Ramos (cell line): Measurements from ENCODE around the gene TEAD3.

Experiments used
- in situ Hi-C: fragments of 300-500 bp; cut with MboI; formaldehyde crosslinking; loops from one replicate; pipeline ENCODE4 v1.14.3; 2022; ENCODE audit warnings: low sequenced_read_pairs; ENCODE audit not compliant: unreplicated experiment

The TEAD3 gene

DNA sequence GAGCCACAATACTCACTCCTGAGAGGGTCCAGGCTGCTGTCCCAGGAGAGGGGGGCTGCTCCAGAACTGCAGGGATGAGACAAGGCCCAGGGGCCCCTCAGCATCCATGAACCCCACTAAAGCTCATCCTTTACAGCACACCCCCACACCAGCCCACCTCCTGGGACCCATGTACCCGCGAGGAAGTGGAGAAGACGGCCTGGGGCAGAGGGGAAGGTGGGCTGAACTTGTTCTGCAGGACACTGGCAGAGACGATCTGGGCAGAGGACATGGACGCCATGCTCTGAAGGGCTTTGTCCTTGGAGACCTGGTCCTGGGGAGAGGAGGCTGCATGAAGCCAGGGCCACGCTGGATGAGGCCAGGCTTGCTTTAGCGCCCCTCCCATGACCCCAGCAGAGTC, 18.6 kb downstream of the TEAD3 start:
- in situ Hi-C loops, result no loop called here

DNA sequence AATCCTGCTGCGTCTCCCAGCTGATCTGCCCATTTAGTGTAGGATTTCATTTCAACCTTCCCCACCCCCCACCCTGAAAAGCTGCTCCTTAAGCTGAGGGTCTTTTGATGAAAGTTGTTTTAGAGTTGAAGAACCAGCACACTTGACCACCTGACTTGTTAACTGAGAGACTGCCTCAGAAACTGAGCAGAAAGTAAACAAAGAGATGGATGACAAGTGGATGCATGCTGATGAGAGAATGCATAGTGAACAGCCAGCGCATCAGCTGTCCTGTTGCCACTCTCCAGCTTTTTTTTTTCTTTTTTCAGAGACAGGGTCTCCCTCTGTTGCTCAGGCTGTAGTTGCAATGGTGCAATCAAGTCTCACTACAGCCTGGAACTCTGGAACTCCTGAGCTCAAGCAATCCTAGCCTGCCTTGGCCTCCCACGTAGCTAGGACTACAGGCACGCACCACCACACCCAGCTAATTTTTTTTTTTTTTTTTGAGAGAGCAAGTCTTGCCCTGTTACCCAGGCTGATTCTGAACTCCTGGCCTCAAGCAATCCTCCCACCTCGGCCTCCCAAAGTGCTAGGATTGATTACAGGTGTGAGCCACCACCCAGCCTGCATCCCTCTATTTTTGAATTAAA, 19.2 kb downstream of the TEAD3 start:
- in situ Hi-C loops, result no loop called here

DNA sequence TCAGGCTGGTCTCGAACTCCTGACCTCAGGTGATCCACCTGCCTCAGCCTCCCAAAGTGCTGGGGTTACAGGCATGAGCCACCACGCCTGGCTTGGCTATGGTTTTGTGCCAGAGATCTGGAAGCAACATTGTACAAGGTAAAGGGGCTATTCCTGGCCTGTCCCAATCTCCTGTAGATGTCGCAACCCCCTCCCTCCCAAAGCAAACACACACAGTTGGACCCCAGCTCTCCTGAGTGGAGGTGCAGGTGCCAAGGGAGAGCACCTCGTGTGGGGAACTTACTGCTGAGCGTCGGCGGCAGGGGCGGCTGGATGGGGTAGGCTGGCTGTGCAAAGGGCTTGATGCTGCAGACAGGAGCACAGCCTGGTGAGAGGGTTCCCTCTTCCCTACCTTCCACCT, 19.9 kb downstream of the TEAD3 start:
- in situ Hi-C loops, result no loop called here

DNA sequence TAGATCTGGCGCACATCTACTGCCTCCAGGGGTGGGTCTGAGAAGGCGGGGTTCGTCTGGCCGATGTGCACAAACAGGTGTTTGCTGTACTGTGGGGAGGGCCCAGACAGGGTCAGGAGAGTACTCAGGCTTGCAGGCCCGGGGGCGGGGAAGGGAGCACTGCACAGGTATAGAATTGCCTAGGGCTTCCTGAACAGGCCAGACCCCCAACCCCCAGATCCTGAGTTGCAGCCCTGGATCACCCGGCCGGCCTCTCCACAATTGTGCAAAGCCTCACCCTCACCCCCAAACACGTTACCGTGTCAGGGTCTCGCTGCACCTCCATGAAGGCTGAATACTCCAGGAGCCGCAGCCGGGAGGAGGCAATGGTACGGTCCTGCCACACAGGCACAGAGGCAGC, 20.9 kb downstream of the TEAD3 start:
- in situ Hi-C loops, result no loop called here

DNA sequence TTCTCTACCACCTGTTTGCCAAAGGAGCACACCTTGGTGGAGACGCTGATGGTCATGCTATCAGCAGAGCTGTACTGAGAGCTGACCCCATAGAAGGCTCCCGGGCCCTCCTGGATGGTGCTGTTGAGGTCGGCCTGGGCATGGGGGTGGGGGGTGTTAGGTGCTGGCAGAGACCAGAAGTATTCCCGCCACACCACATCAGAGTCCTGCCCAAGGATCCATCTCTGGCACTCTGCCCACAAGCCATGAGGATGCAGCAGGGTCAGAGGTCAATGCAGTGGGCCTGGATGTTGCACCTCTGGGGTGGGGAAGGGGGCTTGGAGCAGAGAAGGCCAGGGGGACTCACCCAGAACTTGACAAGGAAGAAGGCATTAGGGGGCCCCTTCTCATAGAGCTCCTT, 21.3 kb downstream of the TEAD3 start:
- in situ Hi-C loops, result no loop called here

DNA sequence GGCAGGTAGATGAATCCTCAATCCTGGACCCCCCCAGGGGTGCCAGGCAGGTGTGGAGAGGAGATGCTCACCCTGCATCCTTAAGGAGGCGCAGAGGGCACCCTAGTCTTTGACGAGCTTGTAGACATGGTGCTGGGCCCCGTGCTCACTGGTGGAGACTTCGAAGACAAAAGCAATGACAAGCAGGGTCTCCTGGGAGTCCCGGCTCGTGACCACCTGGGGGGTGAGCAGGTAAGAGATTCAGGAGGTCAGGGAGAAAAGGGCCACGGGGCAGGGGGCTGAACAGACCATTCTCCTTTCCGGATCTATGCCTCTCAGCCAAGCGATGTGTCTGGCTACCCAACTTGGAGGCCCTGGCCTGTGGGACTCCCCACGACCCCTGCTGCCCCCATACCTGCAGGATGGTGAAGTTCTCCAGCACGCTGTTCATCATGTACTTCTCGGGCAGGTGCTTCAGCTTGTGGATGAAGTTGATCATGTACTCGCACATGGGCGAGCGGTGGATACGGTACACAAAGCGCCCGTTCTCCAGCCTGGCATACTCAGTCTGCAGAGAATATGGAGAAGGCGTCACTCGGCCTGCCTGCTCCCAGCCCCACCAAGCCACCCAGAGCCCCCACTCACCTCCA, 21.8 kb downstream of the TEAD3 start:
- in situ Hi-C loops, result no loop called here

DNA sequence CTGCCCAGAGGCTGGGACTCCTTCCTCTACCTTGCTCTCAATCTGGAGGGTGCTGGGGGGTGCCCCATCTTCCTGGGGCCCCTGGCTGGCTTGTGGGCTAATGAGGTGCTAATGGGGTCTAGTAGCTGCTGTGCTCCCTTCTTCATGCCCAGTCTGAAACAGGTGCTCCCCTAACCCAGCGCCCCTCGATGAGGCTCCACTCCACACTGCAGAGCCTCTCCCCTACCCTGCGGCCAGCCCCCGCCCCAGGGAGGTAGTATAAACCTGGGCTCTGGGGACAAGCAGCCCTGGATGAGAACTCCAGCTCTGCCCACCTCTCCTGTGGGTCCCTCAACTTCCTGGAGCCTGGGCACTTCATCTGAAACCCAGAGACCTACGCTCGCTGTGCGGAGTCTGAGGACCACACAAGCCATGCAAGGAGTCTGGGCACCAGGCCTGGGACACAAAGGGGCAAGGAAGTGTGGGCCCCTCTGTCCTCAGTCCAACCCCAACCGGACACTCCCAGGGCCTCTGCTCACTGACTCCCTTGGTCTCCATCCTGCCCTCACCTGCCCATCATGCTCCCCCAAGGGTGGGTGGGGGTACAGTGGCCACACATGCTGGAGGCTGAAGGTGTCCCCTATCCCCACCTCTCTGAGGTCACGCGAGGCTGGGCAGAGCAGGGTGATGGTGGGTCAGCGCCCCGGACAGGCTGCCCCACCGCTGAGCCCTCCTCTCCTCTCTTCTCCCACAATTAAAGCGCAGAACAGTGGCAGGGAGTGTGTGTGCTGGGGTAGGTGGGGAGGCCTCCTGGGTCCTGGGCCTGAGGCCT, 22.5 kb downstream of the TEAD3 start:
- in situ Hi-C loops, result no loop called here

DNA sequence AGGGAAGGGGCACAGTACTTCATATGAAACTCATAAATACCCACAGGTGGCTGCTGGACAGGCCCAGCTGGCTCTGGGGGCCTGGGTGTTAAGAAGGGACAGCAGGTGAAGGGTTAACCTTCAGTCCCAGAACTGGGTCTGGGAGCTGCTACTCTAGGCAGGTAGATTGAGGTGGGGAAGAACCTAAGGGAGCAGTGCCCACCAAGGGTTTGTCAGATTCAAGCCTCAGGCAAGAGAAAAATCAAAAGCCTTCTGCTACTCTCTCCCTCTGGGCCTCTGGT, 23.1 kb downstream of the TEAD3 start:
- in situ Hi-C loops, result no loop called here

DNA sequence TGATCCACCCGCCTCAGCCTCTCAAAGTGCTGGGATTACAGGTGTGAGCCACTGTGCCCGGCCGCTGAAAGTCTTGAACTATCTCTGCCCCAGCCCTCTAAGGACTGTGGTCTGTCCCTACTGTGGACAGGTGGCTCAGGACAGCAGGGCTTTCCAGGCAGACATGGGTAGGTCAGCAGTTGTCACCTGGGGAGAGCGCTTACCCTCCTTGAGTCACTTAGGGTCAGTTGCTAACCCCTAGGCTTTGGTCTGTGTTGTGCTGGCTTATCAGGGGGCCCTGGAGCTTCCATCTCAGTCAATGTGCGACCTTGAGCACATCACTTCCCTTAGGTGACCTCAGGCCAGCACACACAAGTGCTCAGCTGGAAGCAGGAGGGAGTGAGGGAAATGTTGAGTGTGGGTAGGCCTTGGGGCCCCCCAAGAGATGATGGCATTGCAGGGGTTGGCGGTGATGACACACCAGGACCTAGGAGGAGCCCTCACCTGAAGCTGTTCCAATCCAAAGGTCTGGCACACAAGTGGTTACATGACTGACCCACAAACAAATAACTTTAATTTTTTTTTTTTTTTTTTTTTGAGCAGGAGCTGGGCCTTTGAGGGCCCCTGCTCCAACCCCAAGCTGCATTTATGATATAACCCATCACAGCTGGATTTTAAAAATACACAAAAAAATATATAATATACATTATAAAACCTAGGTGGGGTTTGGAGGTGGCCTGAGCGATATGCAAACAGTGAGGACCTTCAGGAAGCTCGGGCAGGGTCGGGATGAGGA, 23.6 kb downstream of the TEAD3 start:
- in situ Hi-C loops, result no loop called here

DNA sequence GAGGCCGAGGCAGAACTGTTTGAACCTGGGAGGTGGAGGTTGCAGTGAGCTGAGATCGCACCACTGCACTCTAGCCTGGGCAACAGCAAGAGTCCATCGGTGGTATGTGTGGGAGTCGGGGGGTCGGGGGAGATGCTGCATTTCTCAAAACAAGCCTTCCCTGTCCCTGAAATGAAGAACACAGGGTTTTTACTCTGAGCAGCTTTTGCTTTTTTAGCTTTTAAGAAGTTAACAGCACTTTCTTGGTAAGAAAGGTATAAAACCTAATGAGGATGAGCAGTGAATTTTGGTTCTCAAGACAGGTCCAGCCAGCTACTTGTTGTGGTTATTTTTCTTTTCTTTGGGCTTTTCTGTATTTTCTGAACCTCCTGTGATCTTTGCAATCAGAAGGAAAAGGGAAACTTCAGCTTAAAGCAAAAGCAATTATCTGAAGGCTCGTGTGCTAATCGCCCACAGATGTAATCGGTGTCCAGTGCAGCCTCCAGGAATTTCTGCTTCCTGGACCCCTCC, 25.0 kb downstream of the TEAD3 start:
- in situ Hi-C loops, result no loop called here

DNA sequence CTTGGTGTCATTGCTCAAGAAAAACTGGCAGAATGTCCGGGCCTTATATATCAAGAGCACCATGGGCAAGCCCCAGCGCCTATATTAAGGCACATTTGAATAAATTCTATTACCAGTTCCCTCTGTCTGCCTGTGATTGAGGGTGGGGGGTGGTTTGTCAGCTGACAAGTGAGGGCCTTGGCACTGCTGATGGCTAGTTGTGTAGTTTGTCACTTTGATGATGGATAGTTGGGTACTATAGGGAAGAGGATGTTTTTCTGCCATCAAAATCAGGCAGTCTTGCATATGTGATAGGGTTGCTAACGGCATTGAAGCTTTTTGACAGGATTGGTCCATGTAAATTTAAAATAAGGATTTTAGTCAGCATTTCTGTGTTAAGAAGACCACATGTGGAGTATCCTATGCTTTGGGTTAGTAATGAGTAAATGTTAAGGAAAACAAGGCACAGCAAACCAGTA, 26.2 kb downstream of the TEAD3 start:
- in situ Hi-C loops, result no loop called here

DNA sequence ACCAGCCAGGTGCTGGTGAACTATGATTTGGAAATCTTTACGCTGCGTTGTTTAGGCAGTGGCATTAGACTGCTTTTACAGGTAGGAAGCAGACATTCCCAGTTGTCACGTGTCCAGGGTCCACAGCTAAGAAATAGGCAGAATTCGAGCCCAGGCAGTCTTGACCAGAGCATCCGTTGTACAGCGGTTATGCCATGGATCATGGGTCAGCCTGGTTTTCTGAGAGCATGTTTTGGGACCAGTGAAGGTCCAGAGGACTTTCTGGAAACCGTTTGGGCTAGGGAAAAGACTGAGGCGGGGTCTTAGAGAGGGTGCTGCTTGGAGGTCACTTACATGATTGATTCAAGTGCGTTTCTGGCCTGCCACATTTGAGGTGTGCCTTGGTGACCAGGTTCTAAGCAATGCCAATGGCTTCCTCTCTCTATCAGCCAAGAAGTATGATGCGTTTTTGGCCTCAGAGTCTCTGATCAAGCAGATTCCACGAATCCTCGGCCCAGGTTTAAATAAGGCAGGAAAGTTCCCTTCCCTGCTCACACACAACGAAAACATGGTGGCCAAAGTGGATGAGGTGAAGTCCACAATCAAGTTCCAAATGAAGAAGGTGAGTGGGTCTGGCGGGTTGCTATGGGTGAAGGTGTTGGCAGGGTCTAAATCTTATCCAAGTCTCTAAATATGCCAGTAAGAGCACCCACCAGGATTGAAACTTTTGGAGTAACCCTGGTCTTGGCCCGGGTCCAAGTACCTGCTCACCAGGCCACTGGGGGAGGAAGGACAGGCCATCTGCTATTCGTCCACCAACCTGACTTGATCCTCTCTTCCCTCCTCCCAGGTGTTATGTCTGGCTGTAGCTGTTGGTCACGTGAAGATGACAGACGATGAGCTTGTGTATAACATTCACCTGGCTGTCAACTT, 26.9 kb downstream of the TEAD3 start:
- in situ Hi-C loops, result loop anchor here (5.0 kb wide), 1 partner anchor 128 kb away; the partner anchor contains the start of gene PPARD

DNA sequence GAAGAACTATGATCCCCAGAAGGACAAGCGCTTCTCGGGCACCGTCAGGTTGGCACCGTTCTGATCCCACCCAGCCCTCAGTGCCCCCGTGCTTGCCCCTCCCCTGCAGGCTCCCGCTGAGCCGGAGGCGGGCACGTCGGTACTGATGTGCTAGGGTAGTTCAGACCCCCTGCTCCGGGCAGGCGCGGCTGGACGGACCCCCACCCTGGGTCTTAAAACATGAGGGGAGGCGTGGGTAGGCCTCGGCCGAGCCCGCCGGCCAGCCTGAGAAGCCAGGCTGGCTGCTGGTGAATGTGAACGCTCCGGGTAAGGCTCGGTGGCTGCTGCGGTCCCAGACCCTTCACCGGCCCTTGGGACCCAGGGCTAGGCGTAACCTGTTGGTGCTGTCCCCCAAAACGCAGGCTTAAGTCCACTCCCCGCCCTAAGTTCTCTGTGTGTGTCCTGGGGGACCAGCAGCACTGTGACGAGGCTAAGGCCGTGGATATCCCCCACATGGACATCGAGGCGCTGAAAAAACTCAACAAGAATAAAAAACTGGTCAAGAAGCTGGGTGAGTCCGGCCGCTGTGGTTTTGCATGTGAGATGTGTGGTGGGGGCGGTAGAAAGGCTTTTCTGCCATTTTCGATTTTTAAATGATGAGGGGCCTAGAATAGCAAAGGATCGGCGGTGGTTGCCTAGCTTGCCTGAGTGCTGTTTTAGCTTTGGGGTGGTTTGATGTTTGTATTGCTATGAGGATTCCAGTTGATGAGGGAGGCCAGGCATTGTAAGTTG, 27.7 kb downstream of the TEAD3 start:
- in situ Hi-C loops, result loop anchor here (5.0 kb wide), 1 partner anchor 127 kb away; the partner anchor contains the start of gene PPARD

DNA sequence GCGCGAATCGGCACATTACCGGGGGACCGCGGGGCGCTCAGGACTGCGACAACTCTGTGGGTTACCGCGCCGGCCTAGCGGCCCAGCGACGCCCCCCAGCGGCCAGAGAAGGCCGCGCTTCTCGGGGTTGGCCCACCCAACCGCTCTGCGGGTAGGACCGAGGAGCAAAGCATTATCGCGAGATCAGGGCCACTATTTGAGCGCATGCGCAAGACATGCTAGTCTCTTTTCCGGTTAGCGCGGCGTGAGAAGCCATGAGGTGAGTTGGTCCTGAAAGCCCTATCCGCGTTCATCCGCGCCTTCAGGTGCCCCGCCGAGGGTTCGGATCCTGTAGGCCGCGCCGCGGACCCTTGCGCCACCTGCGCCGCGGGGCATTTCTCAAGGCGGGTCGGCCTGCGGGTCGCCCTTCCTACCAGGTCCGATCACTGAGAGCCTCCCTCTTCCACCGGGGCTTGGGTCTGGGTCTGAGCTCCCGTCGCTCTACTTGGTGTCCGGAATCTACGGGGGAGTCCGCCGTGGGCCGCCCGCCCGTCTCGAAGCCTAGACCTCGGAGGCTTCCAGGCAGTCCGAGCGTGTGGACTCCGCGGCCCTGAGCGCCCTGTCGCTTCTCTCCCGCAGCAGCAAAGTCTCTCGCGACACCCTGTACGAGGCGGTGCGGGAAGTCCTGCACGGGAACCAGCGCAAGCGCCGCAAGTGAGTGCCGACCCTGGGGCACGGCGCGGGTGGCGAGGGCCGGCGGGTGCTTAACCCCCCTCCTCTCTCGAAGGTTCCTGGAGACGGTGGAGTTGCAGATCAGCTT, 28.5 kb downstream of the TEAD3 start, which contains the start of gene RPL10A:
Gene RPL10A (plus strand): TSS at position 221 of the 799 bp plus-strand sequence. CDS start 34 bp downstream, at position 255.
- in situ Hi-C loops, result loop anchor here (5.0 kb wide), 1 partner anchor 126 kb away; the partner anchor contains the start of gene PPARD

DNA sequence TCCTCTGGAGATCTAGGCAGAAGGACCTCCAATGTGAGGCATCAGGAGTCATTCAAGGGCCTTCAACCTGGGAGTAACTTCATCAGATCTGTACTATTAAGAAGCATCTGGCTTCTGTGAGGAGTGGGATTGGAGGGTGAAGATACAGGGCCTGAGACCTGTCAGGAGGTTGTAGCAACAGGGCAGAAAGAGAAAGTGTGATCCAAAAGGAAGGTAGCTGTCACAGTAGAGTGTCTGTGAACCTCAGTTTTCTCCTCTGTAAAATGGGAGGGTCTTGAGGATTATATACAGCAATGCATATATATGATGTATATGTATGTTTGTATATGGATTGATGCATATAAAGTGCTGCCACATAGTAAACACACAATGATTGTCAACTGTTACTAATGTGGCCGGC, 31.2 kb downstream of the TEAD3 start:
- in situ Hi-C loops, result loop anchor here (5.0 kb wide), 1 partner anchor 123 kb away; the partner anchor contains the start of gene PPARD

DNA sequence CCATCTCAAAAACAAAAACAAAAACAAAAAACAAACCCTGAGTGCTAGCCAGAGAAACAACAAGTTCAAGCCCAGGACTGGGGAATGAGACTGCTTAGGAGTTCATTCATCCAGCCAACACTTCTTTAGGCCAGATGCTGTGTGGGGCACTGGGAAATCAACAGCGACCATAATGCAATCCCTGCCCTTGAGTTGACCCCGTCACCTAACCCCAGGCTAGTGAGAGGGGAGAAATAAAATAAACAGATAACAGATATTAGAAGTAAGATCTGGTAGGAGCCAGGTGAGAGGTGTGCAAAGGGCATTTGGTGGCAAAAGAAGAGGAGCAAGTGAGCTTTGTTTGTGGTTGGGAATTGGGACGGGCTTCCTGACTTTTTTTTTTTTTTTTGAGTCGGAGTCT, 33.6 kb downstream of the TEAD3 start:
- in situ Hi-C loops, result no loop called here

DNA sequence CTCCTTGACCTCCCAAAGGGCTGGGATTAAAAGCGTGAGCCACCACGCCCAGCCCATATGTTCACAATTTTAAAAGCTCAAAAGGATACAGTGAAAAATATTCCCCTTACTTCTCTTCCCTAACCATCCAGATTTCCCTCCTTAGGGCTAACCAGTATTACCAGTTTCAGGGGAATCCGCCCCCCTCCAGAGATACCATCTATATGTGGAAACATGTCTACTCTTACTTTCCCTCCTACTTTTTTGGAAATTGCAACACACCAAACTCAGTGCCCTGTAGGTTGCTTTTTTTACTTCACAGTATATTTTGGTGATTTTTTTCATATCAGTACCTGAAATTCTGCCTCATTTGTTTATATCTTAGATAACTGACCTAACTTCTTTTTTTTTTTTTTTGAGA, 35.6 kb downstream of the TEAD3 start:
- in situ Hi-C loops, result no loop called here

DNA sequence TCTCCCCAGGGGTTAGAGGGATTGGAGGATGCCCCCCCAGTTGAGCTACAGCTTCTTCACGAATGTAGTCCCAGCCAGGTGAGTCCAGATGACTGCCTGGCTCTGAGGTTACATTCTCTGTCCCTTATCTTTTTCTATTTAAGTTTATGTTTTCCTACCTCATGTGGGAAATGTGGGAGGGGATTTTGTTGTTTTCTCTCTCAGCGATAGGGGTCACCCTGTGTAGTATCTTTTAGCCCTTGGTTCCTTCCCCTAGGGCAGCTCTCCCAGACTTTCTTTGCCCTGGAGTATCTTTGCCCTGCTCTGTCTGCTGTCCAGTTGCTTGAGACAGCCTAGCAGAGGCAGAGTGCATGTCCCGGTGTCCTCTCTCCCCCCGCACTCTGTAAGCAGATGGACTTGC, 39.0 kb downstream of the TEAD3 start:
- in situ Hi-C loops, result no loop called here
